Measurements from ENCODE around the gene NUP98. TPM values are rescaled to one million over a fixed set of nuclear protein-coding genes. Genes with fewer than 3 reads are reported as not detected.

NUP98 gene
- total RNA-seq, 1 experiment from 2014 or later: 114 TPM

GRCh38 chr11:3841426-3842350 is 44.3 kb upstream of the NUP98 start:
- Mint-ChIP-seq H3K4me1 (ENCODE audit: low read depth, unreplicated experiment) (peaks cover 35% of the 10 kb centered on the region), H3K4me3 (ENCODE audit: low read depth, unreplicated experiment) (peak overlapping the region; percentile 94), H3K9me3 (ENCODE audit: low read depth, unreplicated experiment) (no peaks in the 10 kb centered on the region), H3K27me3 (ENCODE audit: unreplicated experiment) (no peaks in the 10 kb centered on the region), H3K36me3 (ENCODE audit: insufficient read depth, unreplicated experiment) (peaks cover 30% of the 10 kb centered on the region), H3K27ac (ENCODE audit: unreplicated experiment) (peak overlapping the region; percentile 47)
- intact Hi-C loops (cut with micrococcal nuclease; ENCODE audit: unreplicated experiment): loop anchor here (2.0 kb wide), 1 partner anchor 45 kb away; the partner anchor contains the start of gene NUP98
- TF ChIP-seq CTCF (IDR thresholded peaks at IDR 0.05; ENCODE audit: unreplicated experiment): peak; percentile 85
- BruUV-seq (replicated peaks): no TSS peak
- peak; percentile 92 for DNase-seq
- CTCF ChIA-PET: interaction anchor here (0.6 to 2.2 kb wide), 12 partner anchors 8 to 287 kb away, joined by 3 to 20 read pairs (median 6); partner anchors contain the start of genes PGAP2 and STIM1

- Mint-ChIP-seq H3K36me3 (ENCODE audit: insufficient read depth, unreplicated experiment) (peaks cover 30% of the 10 kb centered on the region), H3K4me3 (ENCODE audit: low read depth, unreplicated experiment) (peak within 1 kb of the TSS; percentile 94), H3K27me3 (ENCODE audit: unreplicated experiment) (no peaks in the 10 kb centered on the region), H3K27ac (ENCODE audit: unreplicated experiment) (peak within 1 kb of the TSS; percentile 47), H3K4me1 (ENCODE audit: low read depth, unreplicated experiment) (peaks cover 35% of the 10 kb centered on the region), H3K9me3 (ENCODE audit: low read depth, unreplicated experiment) (no peaks in the 10 kb centered on the region)
- no TSS peak for BruUV-seq (replicated peaks)
- intact Hi-C loops (cut with micrococcal nuclease; ENCODE audit: unreplicated experiment): loop anchor here (2.0 kb wide), 1 partner anchor 44 kb away; the partner anchor contains the start of gene NUP98
- peak; percentile 70 for DNase-seq
- no peak for TF ChIP-seq CTCF (IDR thresholded peaks at IDR 0.05; ENCODE audit: unreplicated experiment)
- CTCF ChIA-PET: interaction anchor here (0.6 to 2.2 kb wide), 14 partner anchors 9 to 288 kb away, joined by 3 to 20 read pairs (median 4); partner anchors contain the start of genes PGAP2 and STIM1
Measured at GRCh38 chr11:3840870-3841425, 43.6 kb upstream of the NUP98 start, which contains the start of gene RHOG. TSS of gene RHOG (minus strand) at chr11:3840959. CDS start at chr11:3828138, 12,821 bp downstream.

GRCh38 chr11:3840004-3840869 is 42.9 kb upstream of the NUP98 start:
- H3K27ac Mint-ChIP-seq (ENCODE audit: unreplicated experiment): peak overlapping the region; percentile 1
- intact Hi-C loops (cut with micrococcal nuclease; ENCODE audit: unreplicated experiment): loop anchor here (2.0 kb wide), 1 partner anchor 43 kb away; the partner anchor contains the start of gene NUP98

More at GRCh38 chr11:3840004-3840869, 42.9 kb upstream of the NUP98 start:
- peaks cover 36% of the 10 kb centered on the region for H3K36me3 Mint-ChIP-seq (ENCODE audit: insufficient read depth, unreplicated experiment)
- H3K27me3 Mint-ChIP-seq (ENCODE audit: unreplicated experiment): no peaks in the 10 kb centered on the region
- BruUV-seq (replicated peaks): no TSS peak
- no peak for TF ChIP-seq CTCF (IDR thresholded peaks at IDR 0.05; ENCODE audit: unreplicated experiment)
- peak overlapping the region; percentile 94 for H3K4me3 Mint-ChIP-seq (ENCODE audit: low read depth, unreplicated experiment)
- DNase-seq: no peak
- CTCF ChIA-PET: interaction anchor here (0.5 to 2.2 kb wide), 12 partner anchors 9 to 232 kb away, joined by 3 to 20 read pairs (median 5); partner anchors contain the start of genes PGAP2 and STIM1
- H3K9me3 Mint-ChIP-seq (ENCODE audit: low read depth, unreplicated experiment): no peaks in the 10 kb centered on the region
- H3K4me1 Mint-ChIP-seq (ENCODE audit: low read depth, unreplicated experiment): peaks cover 42% of the 10 kb centered on the region
